D721Med (cell line): ENCODE measurements around the gene TMEM168.

Source experiments
- DNase-seq: peaks from one replicate; pipeline ENCODE4 v3.0.0; 2011; ENCODE audit warnings: low spot score; ENCODE audit not compliant: insufficient read length
- FAIRE-seq: peaks from 2 replicates; lab custom pipeline; 2011; peaks lifted over from hg19 to GRCh38; lab: Jason Lieb, UNC
- TF ChIP-seq, protein P1 (sequence below): IDR thresholded peaks from 2 replicates; pipeline ENCODE4 v1.5.1; 2012; ENCODE audit warnings: mild to moderate bottlenecking, control low read depth; ENCODE audit not compliant: insufficient read depth; ENCODE audit errors: missing control alignments

The TMEM168 gene

DNA sequence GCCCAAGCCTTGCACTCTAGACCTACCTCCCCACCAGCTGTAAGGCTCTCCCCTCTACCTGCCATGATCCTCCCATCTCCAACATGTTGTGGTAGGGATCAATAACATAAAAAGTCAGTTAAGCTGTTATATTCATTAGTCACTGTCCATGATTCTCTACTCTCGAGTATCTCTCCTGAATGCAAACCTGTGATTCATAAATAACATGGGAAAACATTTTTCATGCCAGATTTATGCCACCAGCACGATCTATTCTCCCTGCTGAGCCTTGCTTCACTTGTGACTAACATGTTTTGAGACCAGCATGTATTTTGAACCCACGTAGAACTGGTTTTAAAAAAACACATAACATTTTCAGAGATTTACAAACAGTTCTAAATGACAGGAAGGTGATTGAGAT is 30.3 kb downstream of the TMEM168 start:
- TF ChIP-seq, protein P1, sequence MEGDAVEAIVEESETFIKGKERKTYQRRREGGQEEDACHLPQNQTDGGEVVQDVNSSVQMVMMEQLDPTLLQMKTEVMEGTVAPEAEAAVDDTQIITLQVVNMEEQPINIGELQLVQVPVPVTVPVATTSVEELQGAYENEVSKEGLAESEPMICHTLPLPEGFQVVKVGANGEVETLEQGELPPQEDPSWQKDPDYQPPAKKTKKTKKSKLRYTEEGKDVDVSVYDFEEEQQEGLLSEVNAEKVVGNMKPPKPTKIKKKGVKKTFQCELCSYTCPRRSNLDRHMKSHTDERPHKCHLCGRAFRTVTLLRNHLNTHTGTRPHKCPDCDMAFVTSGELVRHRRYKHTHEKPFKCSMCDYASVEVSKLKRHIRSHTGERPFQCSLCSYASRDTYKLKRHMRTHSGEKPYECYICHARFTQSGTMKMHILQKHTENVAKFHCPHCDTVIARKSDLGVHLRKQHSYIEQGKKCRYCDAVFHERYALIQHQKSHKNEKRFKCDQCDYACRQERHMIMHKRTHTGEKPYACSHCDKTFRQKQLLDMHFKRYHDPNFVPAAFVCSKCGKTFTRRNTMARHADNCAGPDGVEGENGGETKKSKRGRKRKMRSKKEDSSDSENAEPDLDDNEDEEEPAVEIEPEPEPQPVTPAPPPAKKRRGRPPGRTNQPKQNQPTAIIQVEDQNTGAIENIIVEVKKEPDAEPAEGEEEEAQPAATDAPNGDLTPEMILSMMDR = no peak
- no peak for DNase-seq
- no peak for FAIRE-seq

DNA sequence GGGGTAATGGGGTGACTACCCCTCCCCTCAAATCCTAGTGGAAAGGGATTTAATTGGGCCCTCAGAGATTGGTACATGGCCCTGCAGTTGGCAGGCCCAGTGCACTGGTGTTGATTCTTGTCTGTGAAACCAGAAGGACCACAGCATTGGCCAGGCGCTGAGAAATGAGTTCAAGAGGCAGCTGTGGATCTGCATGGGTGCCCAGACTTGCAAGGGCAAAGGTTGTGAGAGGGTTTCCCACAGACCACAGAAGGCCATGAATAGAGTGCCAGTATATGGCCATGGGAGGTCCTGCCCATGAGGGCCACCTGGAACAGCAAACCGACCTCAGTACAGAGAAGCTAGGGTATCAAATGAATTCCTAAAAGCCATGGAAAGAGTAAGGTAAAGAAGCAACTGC is 32.9 kb downstream of the TMEM168 start:
- FAIRE-seq = no peak

DNA sequence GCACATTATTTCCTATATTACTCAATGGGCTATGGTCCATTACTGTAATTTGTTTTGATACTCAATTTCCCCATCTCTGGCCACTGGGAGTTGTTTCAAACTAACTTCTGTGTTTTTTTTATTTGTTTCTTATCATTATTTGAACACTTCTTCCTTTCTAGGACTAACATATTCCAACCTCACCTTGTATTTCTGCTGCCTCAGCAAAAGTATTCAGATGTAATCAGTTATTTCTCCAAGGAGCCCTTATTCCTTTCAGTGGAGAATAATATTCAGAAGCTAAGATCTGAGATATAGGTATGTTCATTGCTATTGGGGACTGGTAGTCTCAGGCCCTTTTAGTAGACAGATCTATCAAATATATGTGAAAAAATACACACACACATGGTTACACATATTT is 36.9 kb downstream of the TMEM168 start:
- DNase-seq (no peak), FAIRE-seq (no peak)
- TF ChIP-seq, protein P1 = no peak

More for the DNA sequence above, 32.9 kb downstream of the TMEM168 start:
- no peak for DNase-seq
- TF ChIP-seq, protein P1 = no peak

GRCh38 chr7:112752576-112752975 is 37.6 kb downstream of the TMEM168 start:
- DNase-seq (no peak), FAIRE-seq (no peak)
- TF ChIP-seq, protein P1 = no peak

- TF ChIP-seq, protein P1 = peak; percentile 15
- FAIRE-seq (no peak), DNase-seq (no peak)
Measured at GRCh38 chr7:112749775-112750174, 40.4 kb downstream of the TMEM168 start.

DNA sequence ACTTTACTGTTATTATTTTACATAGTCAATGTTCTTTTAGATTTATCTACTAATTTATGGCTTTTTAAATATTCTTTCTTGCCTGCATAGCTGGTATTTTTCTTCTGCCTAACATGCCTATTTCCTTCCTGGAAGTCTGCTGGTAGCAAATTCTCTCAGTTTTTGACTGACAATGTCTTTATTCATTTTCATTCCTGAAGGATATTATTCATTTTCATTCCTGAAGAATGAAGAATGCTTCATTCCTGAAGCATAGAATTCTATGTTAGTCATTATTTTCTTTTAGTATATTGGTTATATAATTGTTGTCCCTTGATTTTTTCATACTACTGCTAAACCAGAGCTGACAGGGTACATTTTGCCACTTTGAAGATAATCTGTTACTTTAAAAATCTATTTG is 41.8 kb downstream of the TMEM168 start:
- FAIRE-seq (no peak), DNase-seq (no peak)
- TF ChIP-seq, protein P1 = no peak

DNA sequence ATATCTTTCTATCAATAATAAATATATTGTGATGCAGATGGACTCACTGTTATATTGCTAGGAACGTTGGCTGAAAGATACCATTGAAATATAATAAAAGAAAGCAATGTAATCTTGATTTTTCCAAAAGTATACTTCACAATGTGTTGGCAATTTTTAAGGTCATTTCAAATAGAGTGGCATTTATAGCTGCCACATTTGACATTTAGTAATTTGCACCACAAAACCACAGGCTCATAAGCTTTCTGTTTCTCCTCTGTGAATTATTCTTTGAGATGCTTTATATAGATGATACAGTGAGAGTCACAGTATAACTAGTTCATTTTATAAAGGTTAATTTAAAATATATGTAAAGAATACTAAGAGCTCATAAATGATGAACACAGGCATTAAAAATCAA is 44.6 kb downstream of the TMEM168 start:
- TF ChIP-seq, protein P1 = no peak
- DNase-seq (no peak), FAIRE-seq (no peak)
